Duodenal mucosa (tissue), 2 donors: ENCODE data around the gene CXXC5.
"Not testable (repeated sequence)": the region's sequence is repeated elsewhere in the genome, so short reads cannot be mapped to it uniquely, and the experiment has no call there.

Source experiments
- H3K27ac ChIP-seq: one replicate; pipeline ENCODE4 v1.7.0; 2013; ENCODE audit warnings: low read depth, low read length
- H3K27me3 ChIP-seq, 2 donors: one replicate each; pipeline ENCODE4 v1.7.0; 2013; ENCODE audit warnings: low read length in 2 of 2, control low read depth in 1 of 2; ENCODE audit not compliant: insufficient read depth in 2 of 2, control insufficient read depth in 1 of 2
- H3K36me3 ChIP-seq, 2 donors: one replicate each; pipeline ENCODE4 v1.7.0; 2013; ENCODE audit warnings: low read length in 2 of 2, control low read depth in 1 of 2; ENCODE audit not compliant: insufficient read depth in 2 of 2, control insufficient read depth in 1 of 2
- H3K4me1 ChIP-seq, 2 donors: one replicate each; pipeline ENCODE4 v1.7.0; 2013; ENCODE audit warnings: low read length in 2 of 2, control low read depth in 1 of 2; ENCODE audit not compliant: insufficient read depth in 2 of 2, control insufficient read depth in 1 of 2
- H3K4me3 ChIP-seq, 2 donors: one replicate each; pipeline ENCODE4 v1.7.0; 2013; ENCODE audit warnings: low read length in 2 of 2, low read depth in 1 of 2
- H3K9ac ChIP-seq, 2 donors: one replicate each; pipeline ENCODE4 v1.7.0; 2013; ENCODE audit warnings: low read length in 2 of 2, low read depth in 1 of 2
- H3K9me3 ChIP-seq, 2 donors: one replicate each; pipeline ENCODE4 v1.7.0; 2013; ENCODE audit warnings: low read length in 2 of 2, control low read depth in 1 of 2; ENCODE audit not compliant: control insufficient read depth in 1 of 2

CXXC5 gene

GRCh38 chr5:139711906-139712224 is 63.7 kb downstream of the CXXC5 start:
- no peak overlapping the region for H3K27ac ChIP-seq
- H3K36me3 ChIP-seq, result no peaks in the 10 kb centered on the region
- peaks cover 21% of the 10 kb centered on the region in 2 donors for H3K4me1 ChIP-seq
- H3K27me3 ChIP-seq, result peaks cover 3 to 4% of the 10 kb centered on the region in 2 donors
- no peak overlapping the region for H3K9ac ChIP-seq
- H3K4me3 ChIP-seq, result peak overlapping the region; percentile 63 to 66
- no peaks in the 10 kb centered on the region for H3K9me3 ChIP-seq

- no peaks in the 10 kb centered on the region for H3K9me3 ChIP-seq
- H3K9ac ChIP-seq, result no peak overlapping the region
- H3K4me1 ChIP-seq, result peaks cover 21% of the 10 kb centered on the region in 2 donors
- no peaks in the 10 kb centered on the region for H3K36me3 ChIP-seq
- H3K27ac ChIP-seq, result no peak overlapping the region
- H3K27me3 ChIP-seq, result peaks cover 3 to 4% of the 10 kb centered on the region in 2 donors
- no peak overlapping the region for H3K4me3 ChIP-seq
Measured at GRCh38 chr5:139712412-139712811, 64.3 kb downstream of the CXXC5 start.

GRCh38 chr5:139713898-139714297 is 65.7 kb downstream of the CXXC5 start:
- peaks cover 7 to 15% of the 10 kb centered on the region in 2 donors for H3K4me1 ChIP-seq
- H3K9ac ChIP-seq, H3K9me3 ChIP-seq, H3K36me3 ChIP-seq, H3K4me3 ChIP-seq, H3K27ac ChIP-seq, H3K27me3 ChIP-seq: not testable (repeated sequence)

- Histone ChIP-seq H3K27me3 (no peaks in the 10 kb centered on the region), H3K27ac (no peak overlapping the region), H3K36me3 (no peaks in the 10 kb centered on the region), H3K9me3 (no peaks in the 10 kb centered on the region), H3K4me3 (no peak overlapping the region), H3K4me1 (no peaks in the 10 kb centered on the region), H3K9ac (no peak overlapping the region)
Measured at GRCh38 chr5:139717221-139717620, 69.1 kb downstream of the CXXC5 start.

- not testable (repeated sequence) for H3K4me3 ChIP-seq, H3K9ac ChIP-seq, H3K36me3 ChIP-seq, H3K27ac ChIP-seq, H3K27me3 ChIP-seq, H3K4me1 ChIP-seq, H3K9me3 ChIP-seq
Measured at GRCh38 chr5:139718403-139718802, 70.3 kb downstream of the CXXC5 start.

- not testable (repeated sequence) for H3K9ac ChIP-seq, H3K36me3 ChIP-seq, H3K27ac ChIP-seq, H3K9me3 ChIP-seq, H3K27me3 ChIP-seq, H3K4me3 ChIP-seq, H3K4me1 ChIP-seq
Measured at GRCh38 chr5:139719970-139720369, 71.8 kb downstream of the CXXC5 start.

- H3K27ac ChIP-seq, result no peak overlapping the region
- no peaks in the 10 kb centered on the region for H3K27me3 ChIP-seq
- no peaks in the 10 kb centered on the region for H3K9me3 ChIP-seq
- no peaks in the 10 kb centered on the region for H3K4me1 ChIP-seq
- H3K9ac ChIP-seq, result no peak overlapping the region
- H3K36me3 ChIP-seq, result no peaks in the 10 kb centered on the region
- no peak overlapping the region for H3K4me3 ChIP-seq
Measured at GRCh38 chr5:139723986-139724587, 75.9 kb downstream of the CXXC5 start.

- H3K27ac ChIP-seq, result no peak overlapping the region
Measured at GRCh38 chr5:139725073-139725830, 77.1 kb downstream of the CXXC5 start.

GRCh38 chr5:139726248-139726647 is 78.1 kb downstream of the CXXC5 start:
- Histone ChIP-seq H3K27ac (no peak overlapping the region), H3K4me1 (no peaks in the 10 kb centered on the region), H3K36me3 (no peaks in the 10 kb centered on the region)

More at GRCh38 chr5:139725073-139725830, 77.1 kb downstream of the CXXC5 start:
- Histone ChIP-seq H3K4me1 (no peaks in the 10 kb centered on the region), H3K9me3 (no peaks in the 10 kb centered on the region), H3K9ac (no peak overlapping the region), H3K27me3 (no peaks in the 10 kb centered on the region), H3K4me3 (no peak overlapping the region), H3K36me3 (no peaks in the 10 kb centered on the region)

GRCh38 chr5:139727615-139728014 is 79.5 kb downstream of the CXXC5 start:
- H3K27ac ChIP-seq, H3K4me3 ChIP-seq, H3K4me1 ChIP-seq, H3K9ac ChIP-seq, H3K36me3 ChIP-seq, H3K9me3 ChIP-seq, H3K27me3 ChIP-seq: not testable (repeated sequence)

More at GRCh38 chr5:139726248-139726647, 78.1 kb downstream of the CXXC5 start:
- Histone ChIP-seq H3K27me3 (no peaks in the 10 kb centered on the region), H3K4me3 (no peak overlapping the region), H3K9me3 (no peaks in the 10 kb centered on the region), H3K9ac (no peak overlapping the region)
